Tibial nerve (tissue), 3 donors: ENCODE measurements around the gene CIT.

Experiments used
- POLR2A ChIP-seq, 2 donors: fragments of 450-650 bp; IDR thresholded peaks; one replicate each; pipeline ENCODE4 v1.6.1; 2017; ENCODE audit warnings: antibody characterized with exemption in 2 of 2, mild to moderate bottlenecking in 2 of 2, moderate library complexity in 2 of 2
- TF ChIP-seq, protein P1 (sequence below), 5 experiments: fragments of 200-600 bp in 3 of 5; fragments of 450-650 bp in 2 of 5; sonication (generic) in 3 of 5; IDR thresholded peaks; one replicate each; pipeline ENCODE4 v1.5.1; 2016 to 2019; ENCODE audit warnings: antibody characterized with exemption in 5 of 5, mild to moderate bottlenecking in 3 of 5, moderate library complexity in 2 of 5

DNA sequence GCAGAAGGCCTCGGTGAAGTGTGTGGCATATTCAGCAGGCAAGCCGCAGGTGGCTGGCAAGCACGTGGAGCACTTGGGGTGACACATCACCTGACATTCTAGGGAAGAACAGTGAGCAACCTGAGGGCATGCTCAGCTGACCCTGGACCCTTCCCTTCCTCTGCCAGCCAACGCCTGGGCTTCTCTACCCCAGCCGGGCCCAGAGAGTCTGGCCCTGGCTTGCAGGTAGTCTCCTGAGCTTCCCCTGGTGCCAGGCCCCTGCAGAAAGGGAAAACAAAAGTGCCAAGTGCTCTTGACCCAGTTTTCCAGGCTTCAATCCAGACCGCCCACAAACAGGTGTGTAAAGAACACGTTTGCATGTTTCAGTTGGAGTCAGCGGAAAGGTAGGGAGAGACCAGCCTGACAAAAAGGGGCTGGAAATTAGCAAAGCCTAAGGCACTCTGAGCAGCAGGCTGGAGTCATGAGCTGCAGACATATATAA, 163.5 kb downstream of the CIT start:
- TF ChIP-seq, protein P1, sequence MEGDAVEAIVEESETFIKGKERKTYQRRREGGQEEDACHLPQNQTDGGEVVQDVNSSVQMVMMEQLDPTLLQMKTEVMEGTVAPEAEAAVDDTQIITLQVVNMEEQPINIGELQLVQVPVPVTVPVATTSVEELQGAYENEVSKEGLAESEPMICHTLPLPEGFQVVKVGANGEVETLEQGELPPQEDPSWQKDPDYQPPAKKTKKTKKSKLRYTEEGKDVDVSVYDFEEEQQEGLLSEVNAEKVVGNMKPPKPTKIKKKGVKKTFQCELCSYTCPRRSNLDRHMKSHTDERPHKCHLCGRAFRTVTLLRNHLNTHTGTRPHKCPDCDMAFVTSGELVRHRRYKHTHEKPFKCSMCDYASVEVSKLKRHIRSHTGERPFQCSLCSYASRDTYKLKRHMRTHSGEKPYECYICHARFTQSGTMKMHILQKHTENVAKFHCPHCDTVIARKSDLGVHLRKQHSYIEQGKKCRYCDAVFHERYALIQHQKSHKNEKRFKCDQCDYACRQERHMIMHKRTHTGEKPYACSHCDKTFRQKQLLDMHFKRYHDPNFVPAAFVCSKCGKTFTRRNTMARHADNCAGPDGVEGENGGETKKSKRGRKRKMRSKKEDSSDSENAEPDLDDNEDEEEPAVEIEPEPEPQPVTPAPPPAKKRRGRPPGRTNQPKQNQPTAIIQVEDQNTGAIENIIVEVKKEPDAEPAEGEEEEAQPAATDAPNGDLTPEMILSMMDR (IDR thresholded peaks at IDR 0.05) = no peak
- no peak for TF ChIP-seq POLR2A (IDR thresholded peaks at IDR 0.05)
